T-helper 2 cell (primary cell): ENCODE measurements around the gene ORM2.
"Not testable (repeated sequence)": the region's sequence is repeated elsewhere in the genome, so short reads cannot be mapped to it uniquely, and the experiment has no call there.

Experiments used
- DNase-seq, 5 experiments: peaks; one replicate each; pipeline versions ENCODE4 v3.0.0 to v3.0.0-alpha.2; 2012 to 2022

The ORM2 gene

GRCh38 chr9:114332474-114333040, 2.9 kb downstream of the ORM2 start:
- not testable (repeated sequence) for DNase-seq

GRCh38 chr9:114333718-114334117, 4.0 kb downstream of the ORM2 start:
- DNase-seq = not testable (repeated sequence)

- DNase-seq = no peak
Observed at GRCh38 chr9:114334490-114334889, 4.8 kb downstream of the ORM2 start.

- no peak for DNase-seq
Observed at GRCh38 chr9:114335745-114336144, 6.1 kb downstream of the ORM2 start.

GRCh38 chr9:114336157-114336556, 6.5 kb downstream of the ORM2 start:
- DNase-seq = no peak

GRCh38 chr9:114336699-114337395, 7.2 kb downstream of the ORM2 start:
- DNase-seq = no peak

GRCh38 chr9:114338187-114338586, 8.5 kb downstream of the ORM2 start:
- DNase-seq = no peak

- DNase-seq = peak; percentile 27 to 42 (median 33)
Observed at GRCh38 chr9:114339130-114339908, 9.7 kb downstream of the ORM2 start.

- no peak for DNase-seq
Observed at GRCh38 chr9:114341152-114341830, 11.6 kb downstream of the ORM2 start.

GRCh38 chr9:114341991-114342390, 12.3 kb downstream of the ORM2 start:
- DNase-seq = no peak

GRCh38 chr9:114342755-114343440, 13.2 kb downstream of the ORM2 start:
- no peak for DNase-seq

GRCh38 chr9:114343471-114344187, 14.0 kb downstream of the ORM2 start:
- no peak for DNase-seq

- DNase-seq = no peak
Observed at GRCh38 chr9:114344188-114344566, 14.5 kb downstream of the ORM2 start.

GRCh38 chr9:114344692-114345091, 15.0 kb downstream of the ORM2 start:
- no peak for DNase-seq

GRCh38 chr9:114345493-114346065, 15.9 kb downstream of the ORM2 start:
- no peak for DNase-seq

GRCh38 chr9:114346146-114346545, 16.5 kb downstream of the ORM2 start:
- no peak for DNase-seq

GRCh38 chr9:114347675-114348074, 18.0 kb downstream of the ORM2 start:
- DNase-seq = no peak

- DNase-seq = no peak
Observed at GRCh38 chr9:114348261-114348905, 18.7 kb downstream of the ORM2 start.

GRCh38 chr9:114348906-114349482, 19.3 kb downstream of the ORM2 start:
- DNase-seq = peak in 4 of 5 experiments; percentile 40 to 87 (median 68)

- no peak for DNase-seq
Observed at GRCh38 chr9:114349713-114350480, 20.2 kb downstream of the ORM2 start.
